ENCODE measurements around the gene KCND1.

Gene KCND1

DNA sequence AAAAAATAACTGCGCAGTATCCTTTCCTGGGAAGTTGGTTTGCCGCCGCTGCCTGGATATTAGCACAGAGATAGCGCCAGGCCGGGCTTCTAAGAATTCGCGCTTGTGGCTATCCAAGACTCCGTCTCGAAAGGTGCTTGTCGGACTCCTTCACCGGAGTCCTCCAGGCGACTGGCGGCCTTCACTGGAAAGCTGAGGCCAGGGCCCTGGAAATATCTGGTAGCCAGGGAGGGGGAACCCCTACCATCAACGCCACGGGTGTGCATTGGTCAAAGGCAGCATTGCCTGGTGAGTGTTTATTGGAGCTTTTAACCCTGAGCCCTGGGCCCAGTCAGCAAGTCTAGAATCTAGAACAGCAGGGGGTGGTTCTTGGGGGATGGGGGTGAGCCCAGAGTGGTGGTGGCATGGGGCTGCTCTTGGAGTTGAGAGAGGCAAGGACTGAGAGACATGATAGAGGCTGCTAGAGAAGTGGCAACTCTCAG is 52.2 kb downstream of the KCND1 start:
- H3K27me3 ChIP-seq: no peaks in the 10 kb centered on the region
- peak overlapping the region; percentile 78 to 95 for H3K4me3 ChIP-seq (ENCODE audit: low read depth in 1 of 2, low read length in 1 of 2)
- peak overlapping the region; percentile 97 for H3K27ac ChIP-seq

DNA sequence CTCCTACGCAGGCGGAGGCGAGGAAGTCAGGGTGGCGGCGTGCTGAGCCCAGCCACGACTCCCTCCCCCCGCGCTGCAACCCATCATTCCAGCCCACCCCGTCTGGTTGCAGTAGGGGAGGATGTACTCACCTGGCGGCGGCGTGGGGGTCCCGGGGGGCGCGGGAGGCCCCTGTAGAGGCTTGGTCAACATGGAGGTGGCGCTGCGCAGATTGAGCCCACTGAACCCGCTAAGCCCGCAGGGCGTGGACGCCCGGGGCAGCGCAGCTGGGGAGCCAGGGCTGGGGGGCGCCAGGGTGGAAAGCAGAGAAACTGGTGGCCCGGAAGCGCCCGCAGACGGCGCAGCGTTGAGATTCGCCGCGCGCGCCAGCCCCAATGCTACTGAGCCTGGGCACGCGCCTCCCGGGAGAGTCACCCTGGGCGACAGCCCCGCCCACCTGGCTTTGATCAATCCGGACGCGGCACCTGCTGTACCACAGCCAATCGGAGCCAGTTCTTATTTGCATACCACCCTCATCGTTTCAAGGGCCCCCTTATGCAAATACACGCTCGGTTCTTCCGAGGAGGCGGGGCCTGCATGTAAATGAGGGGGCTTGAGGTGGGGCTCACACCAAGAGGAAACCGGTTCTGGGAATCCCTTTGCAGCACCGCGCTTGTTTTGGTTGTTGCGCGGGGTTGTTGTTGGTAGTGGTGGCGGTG is 52.9 kb downstream of the KCND1 start, which contains the start of gene PIM2:
PIM2 (minus strand) TSS at position 382 of the 698 bp plus-strand sequence; CDS start at position 192, 190 bp downstream.
- H3K4me3 ChIP-seq (ENCODE audit: low read depth in 1 of 2, low read length in 1 of 2): peak within 1 kb of the TSS; percentile 78 to 95
- peak within 1 kb of the TSS; percentile 97 for H3K27ac ChIP-seq
- no peaks in the 10 kb centered on the region for H3K27me3 ChIP-seq
- H3K4me1 ChIP-seq (ENCODE audit: control insufficient read depth in 1 of 2, insufficient read depth in 1 of 2, low read depth in 1 of 2, low read length in 1 of 2): peaks cover 12 to 34% of the 10 kb centered on the region in 2 experiments
- H3K9me3 ChIP-seq: no peaks in the 10 kb centered on the region
- TF ChIP-seq, protein P1, sequence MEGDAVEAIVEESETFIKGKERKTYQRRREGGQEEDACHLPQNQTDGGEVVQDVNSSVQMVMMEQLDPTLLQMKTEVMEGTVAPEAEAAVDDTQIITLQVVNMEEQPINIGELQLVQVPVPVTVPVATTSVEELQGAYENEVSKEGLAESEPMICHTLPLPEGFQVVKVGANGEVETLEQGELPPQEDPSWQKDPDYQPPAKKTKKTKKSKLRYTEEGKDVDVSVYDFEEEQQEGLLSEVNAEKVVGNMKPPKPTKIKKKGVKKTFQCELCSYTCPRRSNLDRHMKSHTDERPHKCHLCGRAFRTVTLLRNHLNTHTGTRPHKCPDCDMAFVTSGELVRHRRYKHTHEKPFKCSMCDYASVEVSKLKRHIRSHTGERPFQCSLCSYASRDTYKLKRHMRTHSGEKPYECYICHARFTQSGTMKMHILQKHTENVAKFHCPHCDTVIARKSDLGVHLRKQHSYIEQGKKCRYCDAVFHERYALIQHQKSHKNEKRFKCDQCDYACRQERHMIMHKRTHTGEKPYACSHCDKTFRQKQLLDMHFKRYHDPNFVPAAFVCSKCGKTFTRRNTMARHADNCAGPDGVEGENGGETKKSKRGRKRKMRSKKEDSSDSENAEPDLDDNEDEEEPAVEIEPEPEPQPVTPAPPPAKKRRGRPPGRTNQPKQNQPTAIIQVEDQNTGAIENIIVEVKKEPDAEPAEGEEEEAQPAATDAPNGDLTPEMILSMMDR (IDR thresholded peaks at IDR 0.05): no peak
- H3K36me3 ChIP-seq: peaks cover 60% of the 10 kb centered on the region

More for the DNA sequence above, 52.2 kb downstream of the KCND1 start:
- H3K9me3 ChIP-seq: no peaks in the 10 kb centered on the region
- peaks cover 12 to 34% of the 10 kb centered on the region in 2 experiments for H3K4me1 ChIP-seq (ENCODE audit: control insufficient read depth in 1 of 2, insufficient read depth in 1 of 2, low read depth in 1 of 2, low read length in 1 of 2)
- H3K36me3 ChIP-seq: peaks cover 60% of the 10 kb centered on the region
- TF ChIP-seq, protein P1 (IDR thresholded peaks at IDR 0.05): no peak

DNA sequence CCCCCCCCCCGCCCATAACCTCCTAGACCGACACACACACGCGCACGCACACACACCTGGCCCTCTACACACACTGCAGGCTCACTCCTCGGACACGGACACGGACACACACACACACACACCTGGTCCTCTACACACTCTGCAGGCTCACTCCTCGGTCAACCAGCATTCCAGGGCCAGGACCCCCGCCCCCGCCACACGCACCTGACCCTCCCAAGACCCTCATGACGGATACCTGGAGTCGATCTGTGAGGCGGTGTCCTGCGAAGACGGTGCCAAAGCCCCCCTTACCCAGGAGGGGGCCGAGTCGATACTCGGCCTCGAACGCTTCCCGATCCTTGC is 53.4 kb downstream of the KCND1 start:
- Histone ChIP-seq H3K9me3 (no peaks in the 10 kb centered on the region), H3K36me3 (peaks cover 60% of the 10 kb centered on the region), H3K4me3 (ENCODE audit: low read depth in 1 of 2, low read length in 1 of 2) (peak overlapping the region; percentile 78 to 95), H3K27me3 (no peaks in the 10 kb centered on the region), H3K4me1 (ENCODE audit: control insufficient read depth in 1 of 2, insufficient read depth in 1 of 2, low read depth in 1 of 2, low read length in 1 of 2) (peaks cover 12 to 34% of the 10 kb centered on the region in 2 experiments), H3K27ac (peak overlapping the region; percentile 97)
- TF ChIP-seq, protein P1 (IDR thresholded peaks at IDR 0.05): no peak

DNA sequence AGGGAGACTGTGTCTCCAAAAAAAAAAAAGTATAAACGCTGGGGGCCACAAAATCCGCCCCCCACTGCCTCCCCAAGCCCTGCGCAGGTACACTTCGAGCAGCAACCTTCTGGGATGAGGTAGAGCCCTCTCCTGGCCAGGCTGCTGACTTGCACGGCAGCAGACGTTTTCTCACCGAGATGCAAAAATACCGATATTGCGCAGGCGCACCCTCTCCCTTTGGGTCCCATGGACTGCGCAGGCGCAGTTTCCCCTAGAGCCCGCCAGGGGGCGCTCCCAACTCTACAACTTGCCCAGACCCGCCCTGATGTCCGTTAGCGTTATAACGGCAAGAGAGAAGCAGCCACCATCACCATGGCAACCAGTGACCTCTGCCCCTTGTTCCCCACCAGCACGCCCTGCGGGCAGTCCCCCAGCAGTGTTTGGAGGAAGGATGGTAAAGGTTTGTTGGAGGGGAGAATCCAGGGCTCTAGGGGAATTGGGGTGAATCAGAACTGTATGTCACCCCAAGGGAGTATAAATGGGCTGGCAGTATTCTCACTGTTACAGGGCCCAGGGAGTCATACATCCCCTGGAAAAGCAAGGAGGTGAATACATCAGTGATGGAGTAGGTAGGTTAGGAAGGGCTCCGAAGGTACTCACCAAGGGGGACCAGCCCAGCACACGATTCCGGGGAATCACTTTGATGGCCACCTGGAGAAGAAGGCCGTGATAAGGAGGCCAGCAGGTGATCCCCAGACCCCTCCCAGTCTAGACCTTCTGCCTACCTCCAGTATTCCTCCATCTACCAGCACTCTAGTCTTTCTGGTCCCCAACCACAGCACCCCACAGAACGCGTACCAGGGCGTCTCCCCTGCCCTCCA is 54.3 kb downstream of the KCND1 start:
- H3K4me3 ChIP-seq (ENCODE audit: low read depth in 1 of 2, low read length in 1 of 2): peak overlapping the region; percentile 78 to 95
- TF ChIP-seq, protein P1 (IDR thresholded peaks at IDR 0.05): peak; percentile 98
- H3K36me3 ChIP-seq: peaks cover 58% of the 10 kb centered on the region
- H3K27ac ChIP-seq: peak overlapping the region; percentile 97
- no peaks in the 10 kb centered on the region for H3K9me3 ChIP-seq
- peaks cover 14 to 36% of the 10 kb centered on the region in 2 experiments for H3K4me1 ChIP-seq (ENCODE audit: control insufficient read depth in 1 of 2, insufficient read depth in 1 of 2, low read depth in 1 of 2, low read length in 1 of 2)
- no peaks in the 10 kb centered on the region for H3K27me3 ChIP-seq

DNA sequence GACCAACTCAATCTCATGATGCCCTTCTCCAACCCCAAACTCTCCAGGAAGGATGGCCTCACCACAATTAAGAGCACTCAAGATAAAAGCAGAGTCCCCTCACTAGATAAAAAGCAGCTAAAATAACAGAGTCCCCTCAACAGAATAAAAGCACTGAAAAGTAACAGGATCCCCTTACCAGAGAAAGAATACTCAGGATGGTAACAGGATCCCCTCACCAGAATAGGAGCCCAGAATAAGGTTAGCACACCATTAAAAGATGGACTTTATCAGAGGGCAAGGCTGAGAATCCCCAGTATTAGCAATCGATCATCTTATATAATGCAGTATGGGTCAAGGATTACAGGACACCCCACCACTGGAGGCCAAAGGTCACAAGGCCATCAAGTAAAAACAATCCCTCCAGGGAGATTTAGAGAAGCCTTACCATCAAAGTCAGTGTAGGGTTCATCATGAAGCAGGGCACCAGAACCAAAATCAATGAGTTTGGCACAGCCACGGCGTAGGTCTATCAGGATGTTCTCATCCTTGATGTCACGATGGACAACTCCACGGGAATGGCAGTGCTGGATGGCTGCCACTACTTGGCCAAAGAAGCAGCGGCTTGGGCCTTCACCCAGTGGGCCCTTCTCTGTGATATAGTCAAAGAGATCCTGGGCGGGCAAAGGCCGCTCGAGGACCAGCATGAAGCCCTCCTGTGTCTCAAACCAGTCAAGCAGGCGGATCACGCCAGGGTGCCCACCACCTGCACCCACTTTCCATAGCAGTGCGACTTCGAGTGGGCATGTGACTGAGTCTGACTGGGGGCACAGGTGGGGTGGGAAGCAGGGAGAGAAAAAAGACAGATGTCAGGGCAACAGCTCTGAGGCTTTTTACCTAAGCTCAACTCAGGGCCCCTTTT is 56.8 kb downstream of the KCND1 start:
- Histone ChIP-seq H3K36me3 (peaks cover 50% of the 10 kb centered on the region), H3K27ac (no peak overlapping the region), H3K4me1 (ENCODE audit: control insufficient read depth in 1 of 2, insufficient read depth in 1 of 2, low read depth in 1 of 2, low read length in 1 of 2) (peaks cover 23 to 40% of the 10 kb centered on the region in 2 experiments), H3K9me3 (no peaks in the 10 kb centered on the region), H3K4me3 (ENCODE audit: low read depth in 1 of 2, low read length in 1 of 2) (no peak overlapping the region), H3K27me3 (no peaks in the 10 kb centered on the region)
- TF ChIP-seq, protein P1 (IDR thresholded peaks at IDR 0.05): no peak

Measured in neutrophil (primary cell).